GM23338 (cell line): ENCODE results near the gene FAM174C.
"Not testable (repeated sequence)": the region's sequence is repeated elsewhere in the genome, so short reads cannot be mapped to it uniquely, and the experiment has no call there.

ENCODE experiments used
- CREB1 ChIP-seq: fragments of 250-450 bp; sonication (Bioruptor Pico); IDR thresholded peaks from 2 replicates; pipeline ENCODE4 v1.5.0; 2020; ENCODE audit warnings: low read depth, mild to moderate bottlenecking, moderate library complexity
- EZH2 ChIP-seq: fragments of 200-600 bp; sonication (generic); IDR thresholded peaks from one replicate; pipeline ENCODE4 v1.8.0; 2017; ENCODE audit warnings: antibody characterized with exemption, mild to moderate bottlenecking, low read depth; ENCODE audit not compliant: unreplicated experiment
- EZH2phosphoT487 ChIP-seq: fragments of 200-600 bp; sonication (generic); IDR thresholded peaks from one replicate; pipeline ENCODE4 v1.8.1; 2018; ENCODE audit warnings: antibody characterized with exemption; ENCODE audit not compliant: unreplicated experiment
- JUNB ChIP-seq: IDR thresholded peaks from one replicate; pipeline ENCODE4 v1.6.1; 2016; ENCODE audit warnings: antibody characterized with exemption; ENCODE audit not compliant: unreplicated experiment
- NANOG ChIP-seq: IDR thresholded peaks from 2 replicates; pipeline ENCODE4 v1.6.1; 2016; ENCODE audit warnings: antibody characterized with exemption, borderline replicate concordance
- POLR2AphosphoS5 ChIP-seq: IDR thresholded peaks from 2 replicates; pipeline ENCODE4 v1.6.1; 2016; ENCODE audit warnings: antibody characterized with exemption, low read depth
- STAT1 ChIP-seq: IDR thresholded peaks from one replicate; pipeline ENCODE4 v1.6.1; 2016; ENCODE audit warnings: antibody characterized with exemption; ENCODE audit not compliant: unreplicated experiment
- ZNF114 ChIP-seq: fragments of 250-450 bp; sonication (Bioruptor Pico); IDR thresholded peaks from 2 replicates; pipeline ENCODE4 v1.5.0; 2020; ENCODE audit warnings: mild to moderate bottlenecking, moderate library complexity
- ZNF331 ChIP-seq: fragments of 250-450 bp; sonication (Bioruptor Pico); IDR thresholded peaks from 2 replicates; pipeline ENCODE4 v1.5.0; 2020; ENCODE audit warnings: low read depth, mild to moderate bottlenecking, moderate library complexity
- TF ChIP-seq, protein P1 (sequence below), 2 experiments: fragments of 200-600 bp in 1 of 2; sonication (generic) in 1 of 2; conservative IDR thresholded peaks; 2 replicates each; pipeline versions ENCODE4 v1.5.1 to v1.6.1; 2016 to 2017; ENCODE audit warnings: antibody characterized with exemption in 2 of 2, low read depth in 2 of 2, mild to moderate bottlenecking in 2 of 2, moderate library complexity in 1 of 2
- TF ChIP-seq, protein P2 (sequence below): IDR thresholded peaks from one replicate; pipeline ENCODE4 v1.6.1; 2018; ENCODE audit warnings: antibody characterized with exemption; ENCODE audit not compliant: unreplicated experiment
- TF ChIP-seq, protein P3 (sequence below): IDR thresholded peaks from 2 replicates; pipeline ENCODE4 v1.6.1; 2016; ENCODE audit warnings: antibody characterized with exemption
- TF ChIP-seq, protein P4 (sequence below): fragments of 250-450 bp; sonication (Bioruptor Pico); IDR thresholded peaks from 2 replicates; pipeline ENCODE4 v1.5.0; 2020; ENCODE audit warnings: mild to moderate bottlenecking, moderate library complexity

DNA sequence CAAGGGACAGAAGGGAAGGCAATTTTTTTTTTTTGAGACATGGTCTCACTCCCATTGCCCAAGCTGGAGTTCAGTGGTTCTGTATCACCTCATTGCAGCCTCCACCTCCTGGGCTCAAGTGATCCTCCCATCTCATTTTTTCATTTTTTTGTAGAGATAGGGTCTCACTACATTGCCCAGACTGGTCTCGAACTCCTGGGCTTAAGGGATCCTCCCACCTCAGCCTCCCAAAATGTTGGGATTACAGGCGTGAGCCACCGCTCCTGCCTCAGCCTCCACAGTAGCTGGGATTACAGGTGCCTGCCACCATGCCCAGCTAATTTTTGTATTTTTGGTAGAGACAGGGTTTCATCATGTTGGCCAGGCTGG is 44.9 kb downstream of the FAM174C start:
- TF ChIP-seq CREB1 (CRISPR knock-in tag); EZH2phosphoT487; POLR2AphosphoS5; EZH2; STAT1; NANOG; ZNF114 (CRISPR knock-in tag); ZNF331; JUNB: not testable (repeated sequence)
- TF ChIP-seq, protein P1, sequence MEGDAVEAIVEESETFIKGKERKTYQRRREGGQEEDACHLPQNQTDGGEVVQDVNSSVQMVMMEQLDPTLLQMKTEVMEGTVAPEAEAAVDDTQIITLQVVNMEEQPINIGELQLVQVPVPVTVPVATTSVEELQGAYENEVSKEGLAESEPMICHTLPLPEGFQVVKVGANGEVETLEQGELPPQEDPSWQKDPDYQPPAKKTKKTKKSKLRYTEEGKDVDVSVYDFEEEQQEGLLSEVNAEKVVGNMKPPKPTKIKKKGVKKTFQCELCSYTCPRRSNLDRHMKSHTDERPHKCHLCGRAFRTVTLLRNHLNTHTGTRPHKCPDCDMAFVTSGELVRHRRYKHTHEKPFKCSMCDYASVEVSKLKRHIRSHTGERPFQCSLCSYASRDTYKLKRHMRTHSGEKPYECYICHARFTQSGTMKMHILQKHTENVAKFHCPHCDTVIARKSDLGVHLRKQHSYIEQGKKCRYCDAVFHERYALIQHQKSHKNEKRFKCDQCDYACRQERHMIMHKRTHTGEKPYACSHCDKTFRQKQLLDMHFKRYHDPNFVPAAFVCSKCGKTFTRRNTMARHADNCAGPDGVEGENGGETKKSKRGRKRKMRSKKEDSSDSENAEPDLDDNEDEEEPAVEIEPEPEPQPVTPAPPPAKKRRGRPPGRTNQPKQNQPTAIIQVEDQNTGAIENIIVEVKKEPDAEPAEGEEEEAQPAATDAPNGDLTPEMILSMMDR (conservative IDR thresholded peaks at IDR 0.05; ENCODE audit: low read depth in 2 of 2): not testable (repeated sequence)
- TF ChIP-seq, protein P2, sequence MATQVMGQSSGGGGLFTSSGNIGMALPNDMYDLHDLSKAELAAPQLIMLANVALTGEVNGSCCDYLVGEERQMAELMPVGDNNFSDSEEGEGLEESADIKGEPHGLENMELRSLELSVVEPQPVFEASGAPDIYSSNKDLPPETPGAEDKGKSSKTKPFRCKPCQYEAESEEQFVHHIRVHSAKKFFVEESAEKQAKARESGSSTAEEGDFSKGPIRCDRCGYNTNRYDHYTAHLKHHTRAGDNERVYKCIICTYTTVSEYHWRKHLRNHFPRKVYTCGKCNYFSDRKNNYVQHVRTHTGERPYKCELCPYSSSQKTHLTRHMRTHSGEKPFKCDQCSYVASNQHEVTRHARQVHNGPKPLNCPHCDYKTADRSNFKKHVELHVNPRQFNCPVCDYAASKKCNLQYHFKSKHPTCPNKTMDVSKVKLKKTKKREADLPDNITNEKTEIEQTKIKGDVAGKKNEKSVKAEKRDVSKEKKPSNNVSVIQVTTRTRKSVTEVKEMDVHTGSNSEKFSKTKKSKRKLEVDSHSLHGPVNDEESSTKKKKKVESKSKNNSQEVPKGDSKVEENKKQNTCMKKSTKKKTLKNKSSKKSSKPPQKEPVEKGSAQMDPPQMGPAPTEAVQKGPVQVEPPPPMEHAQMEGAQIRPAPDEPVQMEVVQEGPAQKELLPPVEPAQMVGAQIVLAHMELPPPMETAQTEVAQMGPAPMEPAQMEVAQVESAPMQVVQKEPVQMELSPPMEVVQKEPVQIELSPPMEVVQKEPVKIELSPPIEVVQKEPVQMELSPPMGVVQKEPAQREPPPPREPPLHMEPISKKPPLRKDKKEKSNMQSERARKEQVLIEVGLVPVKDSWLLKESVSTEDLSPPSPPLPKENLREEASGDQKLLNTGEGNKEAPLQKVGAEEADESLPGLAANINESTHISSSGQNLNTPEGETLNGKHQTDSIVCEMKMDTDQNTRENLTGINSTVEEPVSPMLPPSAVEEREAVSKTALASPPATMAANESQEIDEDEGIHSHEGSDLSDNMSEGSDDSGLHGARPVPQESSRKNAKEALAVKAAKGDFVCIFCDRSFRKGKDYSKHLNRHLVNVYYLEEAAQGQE: not testable (repeated sequence)
- TF ChIP-seq, protein P3, sequence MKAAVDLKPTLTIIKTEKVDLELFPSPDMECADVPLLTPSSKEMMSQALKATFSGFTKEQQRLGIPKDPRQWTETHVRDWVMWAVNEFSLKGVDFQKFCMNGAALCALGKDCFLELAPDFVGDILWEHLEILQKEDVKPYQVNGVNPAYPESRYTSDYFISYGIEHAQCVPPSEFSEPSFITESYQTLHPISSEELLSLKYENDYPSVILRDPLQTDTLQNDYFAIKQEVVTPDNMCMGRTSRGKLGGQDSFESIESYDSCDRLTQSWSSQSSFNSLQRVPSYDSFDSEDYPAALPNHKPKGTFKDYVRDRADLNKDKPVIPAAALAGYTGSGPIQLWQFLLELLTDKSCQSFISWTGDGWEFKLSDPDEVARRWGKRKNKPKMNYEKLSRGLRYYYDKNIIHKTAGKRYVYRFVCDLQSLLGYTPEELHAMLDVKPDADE: not testable (repeated sequence)
- TF ChIP-seq, protein P4, sequence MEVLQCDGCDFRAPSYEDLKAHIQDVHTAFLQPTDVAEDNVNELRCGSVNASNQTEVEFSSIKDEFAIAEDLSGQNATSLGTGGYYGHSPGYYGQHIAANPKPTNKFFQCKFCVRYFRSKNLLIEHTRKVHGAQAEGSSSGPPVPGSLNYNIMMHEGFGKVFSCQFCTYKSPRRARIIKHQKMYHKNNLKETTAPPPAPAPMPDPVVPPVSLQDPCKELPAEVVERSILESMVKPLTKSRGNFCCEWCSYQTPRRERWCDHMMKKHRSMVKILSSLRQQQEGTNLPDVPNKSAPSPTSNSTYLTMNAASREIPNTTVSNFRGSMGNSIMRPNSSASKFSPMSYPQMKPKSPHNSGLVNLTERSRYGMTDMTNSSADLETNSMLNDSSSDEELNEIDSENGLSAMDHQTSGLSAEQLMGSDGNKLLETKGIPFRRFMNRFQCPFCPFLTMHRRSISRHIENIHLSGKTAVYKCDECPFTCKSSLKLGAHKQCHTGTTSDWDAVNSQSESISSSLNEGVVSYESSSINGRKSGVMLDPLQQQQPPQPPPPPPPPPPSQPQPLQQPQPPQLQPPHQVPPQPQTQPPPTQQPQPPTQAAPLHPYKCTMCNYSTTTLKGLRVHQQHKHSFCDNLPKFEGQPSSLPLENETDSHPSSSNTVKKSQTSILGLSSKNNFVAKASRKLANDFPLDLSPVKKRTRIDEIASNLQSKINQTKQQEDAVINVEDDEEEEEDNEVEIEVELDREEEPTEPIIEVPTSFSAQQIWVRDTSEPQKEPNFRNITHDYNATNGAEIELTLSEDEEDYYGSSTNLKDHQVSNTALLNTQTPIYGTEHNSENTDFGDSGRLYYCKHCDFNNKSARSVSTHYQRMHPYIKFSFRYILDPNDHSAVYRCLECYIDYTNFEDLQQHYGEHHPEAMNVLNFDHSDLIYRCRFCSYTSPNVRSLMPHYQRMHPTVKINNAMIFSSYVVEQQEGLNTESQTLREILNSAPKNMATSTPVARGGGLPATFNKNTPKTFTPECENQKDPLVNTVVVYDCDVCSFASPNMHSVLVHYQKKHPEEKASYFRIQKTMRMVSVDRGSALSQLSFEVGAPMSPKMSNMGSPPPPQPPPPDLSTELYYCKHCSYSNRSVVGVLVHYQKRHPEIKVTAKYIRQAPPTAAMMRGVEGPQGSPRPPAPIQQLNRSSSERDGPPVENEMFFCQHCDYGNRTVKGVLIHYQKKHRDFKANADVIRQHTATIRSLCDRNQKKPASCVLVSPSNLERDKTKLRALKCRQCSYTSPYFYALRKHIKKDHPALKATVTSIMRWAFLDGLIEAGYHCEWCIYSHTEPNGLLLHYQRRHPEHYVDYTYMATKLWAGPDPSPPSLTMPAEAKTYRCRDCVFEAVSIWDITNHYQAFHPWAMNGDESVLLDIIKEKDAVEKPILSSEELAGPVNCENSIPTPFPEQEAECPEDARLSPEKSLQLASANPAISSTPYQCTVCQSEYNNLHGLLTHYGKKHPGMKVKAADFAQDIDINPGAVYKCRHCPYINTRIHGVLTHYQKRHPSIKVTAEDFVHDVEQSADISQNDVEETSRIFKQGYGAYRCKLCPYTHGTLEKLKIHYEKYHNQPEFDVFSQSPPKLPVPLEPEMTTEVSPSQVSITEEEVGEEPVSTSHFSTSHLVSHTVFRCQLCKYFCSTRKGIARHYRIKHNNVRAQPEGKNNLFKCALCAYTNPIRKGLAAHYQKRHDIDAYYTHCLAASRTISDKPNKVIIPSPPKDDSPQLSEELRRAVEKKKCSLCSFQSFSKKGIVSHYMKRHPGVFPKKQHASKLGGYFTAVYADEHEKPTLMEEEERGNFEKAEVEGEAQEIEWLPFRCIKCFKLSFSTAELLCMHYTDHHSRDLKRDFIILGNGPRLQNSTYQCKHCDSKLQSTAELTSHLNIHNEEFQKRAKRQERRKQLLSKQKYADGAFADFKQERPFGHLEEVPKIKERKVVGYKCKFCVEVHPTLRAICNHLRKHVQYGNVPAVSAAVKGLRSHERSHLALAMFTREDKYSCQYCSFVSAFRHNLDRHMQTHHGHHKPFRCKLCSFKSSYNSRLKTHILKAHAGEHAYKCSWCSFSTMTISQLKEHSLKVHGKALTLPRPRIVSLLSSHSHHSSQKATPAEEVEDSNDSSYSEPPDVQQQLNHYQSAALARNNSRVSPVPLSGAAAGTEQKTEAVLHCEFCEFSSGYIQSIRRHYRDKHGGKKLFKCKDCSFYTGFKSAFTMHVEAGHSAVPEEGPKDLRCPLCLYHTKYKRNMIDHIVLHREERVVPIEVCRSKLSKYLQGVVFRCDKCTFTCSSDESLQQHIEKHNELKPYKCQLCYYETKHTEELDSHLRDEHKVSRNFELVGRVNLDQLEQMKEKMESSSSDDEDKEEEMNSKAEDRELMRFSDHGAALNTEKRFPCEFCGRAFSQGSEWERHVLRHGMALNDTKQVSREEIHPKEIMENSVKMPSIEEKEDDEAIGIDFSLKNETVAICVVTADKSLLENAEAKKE (CRISPR knock-in tag): not testable (repeated sequence)
